A549 (cell line): Measurements from ENCODE around the gene ARAP1. TPM values are rescaled to one million over a fixed set of nuclear protein-coding genes. Genes with fewer than 3 reads are reported as not detected.

Source experiments
- ATAC-seq, 2 experiments: fragments of 200-7000 bp in 1 of 2; fragments of >200 bp in 1 of 2; cut with Nextera tagmentation in 1 of 2; cut with Tn5 transposase in 1 of 2; 3 replicates each; pipeline versions ENCODE4 v1.8.0 to v1.9.1; 2018 to 2020; ENCODE audit warnings: mild to moderate bottlenecking in 1 of 2, moderate library complexity in 1 of 2
- CTCF ChIA-PET: fragments of 300-600 bp; sonication (Branson Sonifier 250); formaldehyde crosslinking; extraction: SDS; loops from one replicate; lab custom pipeline; 2021; ENCODE audit warnings: antibody characterized with exemption, inconsistent platforms; lab: Yijun Ruan, JAX
- POLR2A ChIA-PET: fragments of 350-600 bp; formaldehyde crosslinking; extraction: SDS; loops from one replicate; lab custom pipeline; 2021; ENCODE audit warnings: antibody characterized with exemption, inconsistent platforms; lab: Yijun Ruan, JAX
- DNase-seq, 2 experiments: peaks; one replicate each; pipeline versions ENCODE4 v3.0.0 to v3.0.0-alpha.2; 2011 to 2016; ENCODE audit warnings: low read depth in 1 of 2, low spot score in 1 of 2
- FAIRE-seq: peaks from 2 replicates; lab custom pipeline; 2011; peaks lifted over from hg19 to GRCh38; lab: Jason Lieb, UNC
- H3K27ac ChIP-seq, 2 experiments: fragments of >200 bp; sonication (Bioruptor Twin); formaldehyde crosslinking; 3 replicates each; pipeline ENCODE4 v1.5.1; 2016 to 2017
- H3K4me1 ChIP-seq: fragments of >200 bp; sonication (Bioruptor Twin); formaldehyde crosslinking; 3 replicates; pipeline ENCODE4 v1.6.1; 2016
- H3K4me2 ChIP-seq: fragments of >200 bp; sonication (Bioruptor Twin); formaldehyde crosslinking; 3 replicates; pipeline ENCODE4 v1.6.1; 2016
- H3K4me3 ChIP-seq: fragments of >200 bp; sonication (Bioruptor Twin); formaldehyde crosslinking; 3 replicates; pipeline ENCODE4 v1.5.1; 2016
- H3K9me3 ChIP-seq: fragments of >200 bp; sonication (Bioruptor Twin); formaldehyde crosslinking; 3 replicates; pipeline ENCODE4 v1.6.1; 2016
- BCL3 ChIP-seq: fragments of >200 bp; sonication (Bioruptor Twin); formaldehyde crosslinking; IDR thresholded peaks from 3 replicates; pipeline ENCODE4 v1.6.1; 2016
- CBX2 ChIP-seq: fragments of 200-600 bp; sonication (generic); IDR thresholded peaks from 2 replicates; pipeline ENCODE4 v1.6.1; 2016; ENCODE audit warnings: low read depth, mild to moderate bottlenecking, borderline replicate concordance
- FOXS1 ChIP-seq: fragments of 250-450 bp; sonication (Bioruptor Pico); IDR thresholded peaks from 2 replicates; pipeline ENCODE4 v1.5.0; 2020; ENCODE audit warnings: mild to moderate bottlenecking, moderate library complexity
- GATA3 ChIP-seq: IDR thresholded peaks from 2 replicates; pipeline ENCODE4 v1.6.1; 2012; ENCODE audit warnings: borderline replicate concordance
- HDAC2 ChIP-seq: fragments of 200-600 bp; sonication (generic); IDR thresholded peaks from 2 replicates; pipeline ENCODE4 v1.6.1; 2016
- HMGXB4 ChIP-seq: fragments of 250-450 bp; sonication (Bioruptor Pico); IDR thresholded peaks from 2 replicates; pipeline ENCODE4 v1.5.0; 2021; ENCODE audit warnings: mild to moderate bottlenecking, moderate library complexity, borderline replicate concordance
- HOXB13 ChIP-seq: fragments of 250-450 bp; sonication (Bioruptor Pico); IDR thresholded peaks from 2 replicates; pipeline ENCODE4 v1.5.0; 2020; ENCODE audit warnings: low read depth, mild to moderate bottlenecking, moderate library complexity
- JUN ChIP-seq, 2 experiments: fragments of >200 bp; sonication (Bioruptor Twin); formaldehyde crosslinking; IDR thresholded peaks; 2 replicates in 1 of 2; 3 replicates in 1 of 2; pipeline ENCODE4 v1.6.1; 2016 to 2017
- JUNB ChIP-seq: fragments of >200 bp; sonication (Bioruptor Twin); formaldehyde crosslinking; IDR thresholded peaks from 2 replicates; pipeline ENCODE4 v1.6.1; 2016
- MAFK ChIP-seq: fragments of 450-650 bp; IDR thresholded peaks from 2 replicates; pipeline ENCODE4 v1.6.1; 2014; ENCODE audit not compliant: partially characterized antibody
- MAZ ChIP-seq: fragments of 150-350 bp; IDR thresholded peaks from 2 replicates; pipeline ENCODE4 v1.6.1; 2014; ENCODE audit warnings: antibody characterized with exemption, low read depth, low read length, borderline replicate concordance
- NPAS2 ChIP-seq: fragments of 250-450 bp; sonication (Bioruptor Pico); IDR thresholded peaks from 2 replicates; pipeline ENCODE4 v1.8.0; 2022; ENCODE audit warnings: mild to moderate bottlenecking, moderate library complexity, borderline replicate concordance
- RCOR1 ChIP-seq: fragments of 150-350 bp; IDR thresholded peaks from 2 replicates; pipeline ENCODE4 v1.6.1; 2014; ENCODE audit warnings: antibody characterized with exemption, low read length, low read depth
- REST ChIP-seq: fragments of 200-600 bp; sonication (generic); IDR thresholded peaks from 2 replicates; pipeline ENCODE4 v1.6.1; 2016; ENCODE audit warnings: antibody characterized with exemption, mild to moderate bottlenecking, moderate library complexity
- RNF2 ChIP-seq: fragments of 200-600 bp; sonication (generic); IDR thresholded peaks from 2 replicates; pipeline ENCODE4 v1.6.1; 2016; ENCODE audit warnings: low read depth, mild to moderate bottlenecking, antibody characterized with exemption, moderate library complexity, borderline replicate concordance
- TFCP2L1 ChIP-seq: fragments of 250-450 bp; sonication (Bioruptor Pico); IDR thresholded peaks from 2 replicates; pipeline ENCODE4 v1.5.0; 2021; ENCODE audit warnings: mild to moderate bottlenecking
- ZFP36 ChIP-seq: fragments of 450-650 bp; IDR thresholded peaks from 2 replicates; pipeline ENCODE4 v1.6.1; 2014; ENCODE audit warnings: borderline replicate concordance; ENCODE audit not compliant: partially characterized antibody
- ZNF302 ChIP-seq: fragments of 250-450 bp; sonication (Bioruptor Pico); IDR thresholded peaks from 2 replicates; pipeline ENCODE4 v1.9.0; 2021; ENCODE audit warnings: inconsistent platforms, mild to moderate bottlenecking, moderate library complexity
- WGBS: methylation state at CpG from one replicate; pipeline ENCODE4 v1.1.6; 2017; ENCODE audit errors: missing lambda C conversion rate; 5-methylcytosine and 5-hydroxymethylcytosine counted together
- polyA plus RNA-seq, 4 experiments: library from polyadenylated mRNA; depleted of rRNA in 3 of 4; stranded (reverse); fragments of >200 nt; fragmentation: RNase III in 1 of 4; extraction: RNeasy Plus Mini Kit Qiagen cat#74134 plus additional on column Dnase treatment in 1 of 4; gene quantifications; 2 replicates in 3 of 4; 3 replicates in 1 of 4; pipeline ENCODE4 v1.2.3, GENCODE V29; 2011 to 2017

ARAP1 gene
- polyA plus RNA-seq, 2 of the 4 experiments (the other 2 are of a cell fraction), result 29.5 to 30.1 TPM

- no peak for ATAC-seq
- Histone ChIP-seq H3K4me1 (peaks cover 46% of the 10 kb centered on the region), H3K4me2 (no peak overlapping the region), H3K27ac (no peak overlapping the region; a peak in 1 of 6 replicates), H3K4me3 (no peak overlapping the region)
- 91% methylated on average over 8 of the region's 10 CpGs for WGBS
- FAIRE-seq, result no peak
- POLR2A ChIA-PET, result no interaction called here
- DNase-seq, result no peak
- TF ChIP-seq MAZ (no peak), REST (no peak), HMGXB4 (no peak), FOXS1 (CRISPR knock-in tag) (no peak), CBX2 (no peak), GATA3 (no peak), JUN (IDR thresholded peaks at IDR 0.05) (no peak), RNF2 (no peak), NPAS2 (no peak), HDAC2 (no peak), JUNB (no peak), HOXB13 (CRISPR knock-in tag) (no peak), TFCP2L1 (no peak), BCL3 (no peak)
- TF ChIP-seq, all 56 proteins: peak for 0
- CTCF ChIA-PET, result interaction anchor here (0.7 to 2.4 kb wide), 11 partner anchors 9 to 568 kb away, joined by 3 to 16 read pairs (median 4); partner anchors contain the start of gene STARD10
- no peaks in the 10 kb centered on the region for H3K9me3 ChIP-seq
These were observed 12.8 kb downstream of the ARAP1 start for GRCh38 chr11:72739240-72740059.

GRCh38 chr11:72738199-72739141 lies 13.7 kb downstream of the ARAP1 start:
- CTCF ChIA-PET, result interaction anchor here (0.7 to 3.0 kb wide), 9 partner anchors 13 to 569 kb away, joined by 3 to 26 read pairs (median 5); no protein-coding TSS in a partner anchor
- DNase-seq, result no peak
- no peak for FAIRE-seq
- Histone ChIP-seq H3K4me2 (no peak overlapping the region), H3K9me3 (no peaks in the 10 kb centered on the region), H3K4me3 (no peak overlapping the region), H3K4me1 (peaks cover 46% of the 10 kb centered on the region), H3K27ac (no peak overlapping the region)
- 94% methylated on average over 11 of the region's 11 CpGs for WGBS
- POLR2A ChIA-PET, result no interaction called here
- TF ChIP-seq FOXS1 (CRISPR knock-in tag) (no peak), ZFP36 (no peak), ZNF302 (no peak), RCOR1 (no peak), MAFK (no peak)
- peak in 1 of 2 experiments; percentile 21; a peak in 1 of 6 replicates for ATAC-seq
